ENCODE data around the gene MPO.

DNA sequence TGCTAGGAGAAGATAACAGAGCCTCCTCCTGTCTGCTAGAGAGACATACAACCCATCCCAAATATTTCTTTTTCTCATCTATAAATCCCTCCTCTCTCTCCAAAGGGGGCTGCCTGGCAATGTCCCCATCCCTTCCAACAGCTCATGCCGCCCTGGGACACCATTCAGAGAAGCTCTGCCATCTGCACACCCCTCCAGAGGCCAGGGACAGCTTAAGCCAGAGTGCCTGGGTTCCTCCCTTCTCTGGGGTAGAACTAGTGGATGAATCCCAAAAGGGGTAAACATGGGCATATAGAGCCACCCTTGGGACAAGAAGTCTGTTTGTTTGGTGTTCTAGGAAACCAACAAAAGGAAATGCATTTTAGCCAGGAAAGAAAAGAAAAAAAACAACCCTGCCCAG is 44.9 kb downstream of the MPO start:
- TF ChIP-seq CTCF (IDR thresholded peaks at IDR 0.05; ENCODE audit: low read depth, low read length, missing input control) (no peak), EGR1 (IDR thresholded peaks at IDR 0.05; ENCODE audit: low read depth in 2 of 2) (no peak), RXRA (IDR thresholded peaks at IDR 0.05) (no peak), SP1 (IDR thresholded peaks at IDR 0.05) (no peak), TAF1 (conservative IDR thresholded peaks at IDR 0.05) (no peak), HNF4A (conservative IDR thresholded peaks at IDR 0.05) (no peak), RAD21 (IDR thresholded peaks at IDR 0.05) (no peak), REST (IDR thresholded peaks at IDR 0.05) (no peak), YY1 (IDR thresholded peaks at IDR 0.05) (no peak), GABPA (IDR thresholded peaks at IDR 0.05 in 1 of 2, conservative IDR thresholded peaks at IDR 0.05 in 1 of 2) (no peak)
- TF ChIP-seq, protein P1, sequence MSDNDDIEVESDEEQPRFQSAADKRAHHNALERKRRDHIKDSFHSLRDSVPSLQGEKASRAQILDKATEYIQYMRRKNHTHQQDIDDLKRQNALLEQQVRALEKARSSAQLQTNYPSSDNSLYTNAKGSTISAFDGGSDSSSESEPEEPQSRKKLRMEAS (IDR thresholded peaks at IDR 0.05): no peak
- TF ChIP-seq, protein P2, sequence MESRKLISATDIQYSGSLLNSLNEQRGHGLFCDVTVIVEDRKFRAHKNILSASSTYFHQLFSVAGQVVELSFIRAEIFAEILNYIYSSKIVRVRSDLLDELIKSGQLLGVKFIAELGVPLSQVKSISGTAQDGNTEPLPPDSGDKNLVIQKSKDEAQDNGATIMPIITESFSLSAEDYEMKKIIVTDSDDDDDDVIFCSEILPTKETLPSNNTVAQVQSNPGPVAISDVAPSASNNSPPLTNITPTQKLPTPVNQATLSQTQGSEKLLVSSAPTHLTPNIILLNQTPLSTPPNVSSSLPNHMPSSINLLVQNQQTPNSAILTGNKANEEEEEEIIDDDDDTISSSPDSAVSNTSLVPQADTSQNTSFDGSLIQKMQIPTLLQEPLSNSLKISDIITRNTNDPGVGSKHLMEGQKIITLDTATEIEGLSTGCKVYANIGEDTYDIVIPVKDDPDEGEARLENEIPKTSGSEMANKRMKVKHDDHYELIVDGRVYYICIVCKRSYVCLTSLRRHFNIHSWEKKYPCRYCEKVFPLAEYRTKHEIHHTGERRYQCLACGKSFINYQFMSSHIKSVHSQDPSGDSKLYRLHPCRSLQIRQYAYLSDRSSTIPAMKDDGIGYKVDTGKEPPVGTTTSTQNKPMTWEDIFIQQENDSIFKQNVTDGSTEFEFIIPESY (IDR thresholded peaks at IDR 0.05): no peak

All from liver (tissue), 3 donors.